Astrocyte (in vitro differentiated cells and primary cell): ENCODE measurements around the gene MAN1B1. TPM values are rescaled to one million over a fixed set of nuclear protein-coding genes. Genes with fewer than 3 reads are reported as not detected.

Source experiments
- DNase-seq: peaks from one replicate; pipeline ENCODE4 v3.0.0-alpha.2; 2010; ENCODE audit warnings: low read depth
- FAIRE-seq: peaks from 2 replicates; lab custom pipeline; 2011; peaks lifted over from hg19 to GRCh38; lab: Jason Lieb, UNC
- H2AFZ ChIP-seq: 2 replicates; pipeline ENCODE4 v1.6.0; 2012; ENCODE audit warnings: low read depth, low read length, inconsistent platforms
- H3K27ac ChIP-seq: 2 replicates; pipeline ENCODE4 v1.5.1; 2011; ENCODE audit warnings: low read depth, low read length, inconsistent platforms
- H3K27me3 ChIP-seq: 2 replicates; pipeline ENCODE4 v1.6.0; 2011; ENCODE audit warnings: low read length, inconsistent platforms; ENCODE audit not compliant: insufficient read depth
- H3K36me3 ChIP-seq: 2 replicates; pipeline ENCODE4 v1.5.1; 2011; ENCODE audit warnings: low read length, inconsistent platforms; ENCODE audit not compliant: insufficient read depth
- H3K4me1 ChIP-seq: 2 replicates; pipeline ENCODE4 v1.5.1; 2011; ENCODE audit warnings: low read length, inconsistent platforms; ENCODE audit not compliant: insufficient read depth
- H3K4me2 ChIP-seq: 2 replicates; pipeline ENCODE4 v1.6.0; 2012; ENCODE audit warnings: low read length, inconsistent platforms
- H3K4me3 ChIP-seq: 2 replicates; pipeline ENCODE4 v1.5.1; 2011; ENCODE audit warnings: low read depth, mild to moderate bottlenecking, low read length, inconsistent platforms; ENCODE audit not compliant: insufficient read depth
- H3K79me2 ChIP-seq: 2 replicates; pipeline ENCODE4 v1.6.0; 2012; ENCODE audit warnings: mild to moderate bottlenecking, low read length, inconsistent platforms; ENCODE audit not compliant: insufficient read depth
- H3K9ac ChIP-seq: 2 replicates; pipeline ENCODE4 v1.6.0; 2012; ENCODE audit warnings: mild to moderate bottlenecking, low read length, inconsistent platforms
- H3K9me3 ChIP-seq: 2 replicates; pipeline ENCODE4 v1.5.1; 2012; ENCODE audit warnings: low read depth, mild to moderate bottlenecking, low read length, inconsistent platforms; ENCODE audit not compliant: insufficient read depth
- H4K20me1 ChIP-seq: 2 replicates; pipeline ENCODE4 v1.6.0; 2012; ENCODE audit warnings: low read length, inconsistent platforms; ENCODE audit not compliant: insufficient read depth
- H3K27ac Mint-ChIP-seq: one replicate; pipeline ENCODE4 v1.8.0; 2021; ENCODE audit warnings: mild to moderate bottlenecking, mixed read lengths; ENCODE audit not compliant: unreplicated experiment
- H3K27me3 Mint-ChIP-seq: one replicate; pipeline ENCODE4 v1.8.0; 2021; ENCODE audit warnings: low read depth, mixed read lengths; ENCODE audit not compliant: unreplicated experiment
- H3K36me3 Mint-ChIP-seq: one replicate; pipeline ENCODE4 v1.8.0; 2021; ENCODE audit warnings: low read depth, mixed read lengths; ENCODE audit not compliant: unreplicated experiment
- H3K4me1 Mint-ChIP-seq: one replicate; pipeline ENCODE4 v1.8.0; 2021; ENCODE audit warnings: low read depth, mixed read lengths; ENCODE audit not compliant: unreplicated experiment
- H3K4me3 Mint-ChIP-seq: one replicate; pipeline ENCODE4 v1.8.0; 2021; ENCODE audit warnings: mild to moderate bottlenecking, moderate library complexity, mixed read lengths; ENCODE audit not compliant: unreplicated experiment
- H3K9me3 Mint-ChIP-seq: one replicate; pipeline ENCODE4 v1.8.0; 2021; ENCODE audit warnings: mild to moderate bottlenecking, mixed read lengths; ENCODE audit not compliant: unreplicated experiment
- EZH2 ChIP-seq: IDR thresholded peaks from 2 replicates; pipeline ENCODE4 v1.6.1; 2012; ENCODE audit warnings: mild to moderate bottlenecking, low read length, inconsistent platforms; ENCODE audit not compliant: insufficient read depth
- total RNA-seq: library from RNA; stranded (reverse); gene quantifications from 2 replicates; pipeline ENCODE4 v1.2.1, GENCODE V29; 2021
- TF ChIP-seq, protein P1 (sequence below): IDR thresholded peaks from 2 replicates; pipeline ENCODE4 v1.5.1; 2011; ENCODE audit warnings: low read depth, mild to moderate bottlenecking, inconsistent platforms, low read length, moderate library complexity; ENCODE audit not compliant: insufficient read depth

Gene MAN1B1
- total RNA-seq, 1 donor from 2014 or later, result 69.2 TPM

DNA sequence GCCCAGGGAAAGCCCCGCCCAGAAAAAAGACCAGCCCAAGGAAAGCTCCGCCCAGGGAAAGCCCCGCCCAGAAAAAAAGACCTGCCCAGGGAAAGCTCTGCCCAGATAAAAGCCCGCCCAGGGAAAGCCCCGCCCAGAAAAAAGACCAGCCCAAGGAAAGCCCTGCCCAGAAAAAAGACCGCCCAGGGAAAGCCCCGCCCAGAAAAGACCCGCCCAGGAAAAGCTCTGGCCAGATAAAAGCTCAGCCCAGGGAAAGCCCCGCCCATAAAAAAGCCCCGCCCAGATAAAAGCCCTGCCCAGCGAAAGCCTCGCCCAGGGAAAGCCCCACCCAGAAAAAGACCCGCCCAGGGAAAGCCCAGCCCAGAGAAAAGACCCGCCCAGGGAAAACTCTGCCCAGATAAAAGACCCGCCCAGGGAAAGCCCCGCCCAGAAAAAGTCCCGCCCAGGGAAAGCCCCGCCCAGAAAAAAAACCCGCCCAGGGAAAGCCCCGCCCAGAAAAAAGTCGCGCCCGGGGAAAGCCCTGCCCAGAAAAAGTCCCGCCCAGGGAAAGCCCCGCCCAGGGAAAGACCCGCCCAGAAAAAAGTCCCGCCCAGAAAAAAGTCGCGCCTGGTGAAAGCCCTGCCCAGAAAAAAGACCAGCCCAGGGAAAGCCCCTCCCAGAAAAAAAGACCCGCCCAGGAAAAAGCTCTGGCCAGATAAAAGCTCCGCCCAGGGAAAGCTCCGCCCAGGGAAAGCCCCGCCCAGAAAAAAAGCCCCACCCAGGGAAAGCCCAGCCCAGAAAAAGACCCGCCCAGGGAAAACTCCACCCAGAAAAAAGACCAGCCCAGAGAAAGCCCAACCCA lies 64.1 kb downstream of the MAN1B1 start:
- no peak for FAIRE-seq

GRCh38 chr9:137152844-137153405 lies 66.1 kb downstream of the MAN1B1 start:
- H3K9me3 Mint-ChIP-seq, result no peaks in the 10 kb centered on the region
- no peaks in the 10 kb centered on the region for H3K9me3 ChIP-seq

More for the DNA sequence above, 64.1 kb downstream of the MAN1B1 start:
- no peak overlapping the region for H3K4me2 ChIP-seq
- no peaks in the 10 kb centered on the region for H3K4me1 ChIP-seq
- H3K9ac ChIP-seq, result no peak overlapping the region
- H3K79me2 ChIP-seq, result no peaks in the 10 kb centered on the region
- H4K20me1 ChIP-seq, result no peaks in the 10 kb centered on the region
- no peaks in the 10 kb centered on the region for H3K4me1 Mint-ChIP-seq
- H3K27me3 ChIP-seq, result peaks cover 2% of the 10 kb centered on the region
- no peak for DNase-seq
- H3K27ac Mint-ChIP-seq, result no peak overlapping the region
- no peak overlapping the region for H3K4me3 Mint-ChIP-seq
- H3K27ac ChIP-seq, result no peak overlapping the region
- no peaks in the 10 kb centered on the region for H3K9me3 ChIP-seq
- no peaks in the 10 kb centered on the region for H3K36me3 Mint-ChIP-seq
- peaks cover 29% of the 10 kb centered on the region for H3K27me3 Mint-ChIP-seq
- H2AFZ ChIP-seq, result no peak overlapping the region
- H3K4me3 ChIP-seq, result no peak overlapping the region
- no peaks in the 10 kb centered on the region for H3K9me3 Mint-ChIP-seq
- no peaks in the 10 kb centered on the region for H3K36me3 ChIP-seq
- TF ChIP-seq EZH2, result no peak
- TF ChIP-seq, protein P1, sequence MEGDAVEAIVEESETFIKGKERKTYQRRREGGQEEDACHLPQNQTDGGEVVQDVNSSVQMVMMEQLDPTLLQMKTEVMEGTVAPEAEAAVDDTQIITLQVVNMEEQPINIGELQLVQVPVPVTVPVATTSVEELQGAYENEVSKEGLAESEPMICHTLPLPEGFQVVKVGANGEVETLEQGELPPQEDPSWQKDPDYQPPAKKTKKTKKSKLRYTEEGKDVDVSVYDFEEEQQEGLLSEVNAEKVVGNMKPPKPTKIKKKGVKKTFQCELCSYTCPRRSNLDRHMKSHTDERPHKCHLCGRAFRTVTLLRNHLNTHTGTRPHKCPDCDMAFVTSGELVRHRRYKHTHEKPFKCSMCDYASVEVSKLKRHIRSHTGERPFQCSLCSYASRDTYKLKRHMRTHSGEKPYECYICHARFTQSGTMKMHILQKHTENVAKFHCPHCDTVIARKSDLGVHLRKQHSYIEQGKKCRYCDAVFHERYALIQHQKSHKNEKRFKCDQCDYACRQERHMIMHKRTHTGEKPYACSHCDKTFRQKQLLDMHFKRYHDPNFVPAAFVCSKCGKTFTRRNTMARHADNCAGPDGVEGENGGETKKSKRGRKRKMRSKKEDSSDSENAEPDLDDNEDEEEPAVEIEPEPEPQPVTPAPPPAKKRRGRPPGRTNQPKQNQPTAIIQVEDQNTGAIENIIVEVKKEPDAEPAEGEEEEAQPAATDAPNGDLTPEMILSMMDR, result no peak

More at GRCh38 chr9:137152844-137153405, 66.1 kb downstream of the MAN1B1 start:
- no peak overlapping the region for H3K27ac ChIP-seq
- no peak for FAIRE-seq
- H3K4me1 ChIP-seq, result no peaks in the 10 kb centered on the region
- DNase-seq, result no peak
- no peaks in the 10 kb centered on the region for H4K20me1 ChIP-seq
- TF ChIP-seq EZH2, result no peak
- TF ChIP-seq, protein P1, result no peak
- Mint-ChIP-seq H3K27me3 (peaks cover 32% of the 10 kb centered on the region), H3K4me1 (no peaks in the 10 kb centered on the region), H3K4me3 (no peak overlapping the region), H3K27ac (no peak overlapping the region), H3K36me3 (no peaks in the 10 kb centered on the region)
- H3K36me3 ChIP-seq, result no peaks in the 10 kb centered on the region
- no peak overlapping the region for H2AFZ ChIP-seq
- H3K4me2 ChIP-seq, result no peak overlapping the region
- H3K27me3 ChIP-seq, result peaks cover 12% of the 10 kb centered on the region
- no peak overlapping the region for H3K9ac ChIP-seq
- no peak overlapping the region for H3K4me3 ChIP-seq
- no peaks in the 10 kb centered on the region for H3K79me2 ChIP-seq
